DOHH2 (cell line): Measurements from ENCODE around the gene KCNJ4.

Source experiments
- CTCF ChIP-seq: fragments of 200-600 bp; sonication (generic); IDR thresholded peaks from one replicate; pipeline ENCODE4 v1.5.1; 2014; ENCODE audit warnings: antibody characterized with exemption, mild to moderate bottlenecking, low read depth, low read length; ENCODE audit not compliant: poor library complexity, severe bottlenecking
- EZH2phosphoT487 ChIP-seq: fragments of 200-600 bp; sonication (generic); IDR thresholded peaks from 2 replicates; pipeline ENCODE4 v1.6.1; 2017; ENCODE audit warnings: borderline replicate concordance, mild to moderate bottlenecking, antibody characterized with exemption, low read length, moderate library complexity, mixed read lengths

- TF ChIP-seq CTCF (no peak), EZH2phosphoT487 (no peak)
These were observed 40.0 kb downstream of the KCNJ4 start for GRCh38 chr22:38415046-38415445.
